HG03457 (cell line): ENCODE results near the gene COQ6.
"Not testable (repeated sequence)": the region's sequence is repeated elsewhere in the genome, so short reads cannot be mapped to it uniquely, and the experiment has no call there.

Experiments used
- ATAC-seq: cut with Tn5 transposase; IDR thresholded peaks from one replicate; pipeline ENCODE4 v1.9.1; 2021; ENCODE audit warnings: moderate number of reproducible peaks; ENCODE audit not compliant: unreplicated experiment

COQ6 gene

DNA sequence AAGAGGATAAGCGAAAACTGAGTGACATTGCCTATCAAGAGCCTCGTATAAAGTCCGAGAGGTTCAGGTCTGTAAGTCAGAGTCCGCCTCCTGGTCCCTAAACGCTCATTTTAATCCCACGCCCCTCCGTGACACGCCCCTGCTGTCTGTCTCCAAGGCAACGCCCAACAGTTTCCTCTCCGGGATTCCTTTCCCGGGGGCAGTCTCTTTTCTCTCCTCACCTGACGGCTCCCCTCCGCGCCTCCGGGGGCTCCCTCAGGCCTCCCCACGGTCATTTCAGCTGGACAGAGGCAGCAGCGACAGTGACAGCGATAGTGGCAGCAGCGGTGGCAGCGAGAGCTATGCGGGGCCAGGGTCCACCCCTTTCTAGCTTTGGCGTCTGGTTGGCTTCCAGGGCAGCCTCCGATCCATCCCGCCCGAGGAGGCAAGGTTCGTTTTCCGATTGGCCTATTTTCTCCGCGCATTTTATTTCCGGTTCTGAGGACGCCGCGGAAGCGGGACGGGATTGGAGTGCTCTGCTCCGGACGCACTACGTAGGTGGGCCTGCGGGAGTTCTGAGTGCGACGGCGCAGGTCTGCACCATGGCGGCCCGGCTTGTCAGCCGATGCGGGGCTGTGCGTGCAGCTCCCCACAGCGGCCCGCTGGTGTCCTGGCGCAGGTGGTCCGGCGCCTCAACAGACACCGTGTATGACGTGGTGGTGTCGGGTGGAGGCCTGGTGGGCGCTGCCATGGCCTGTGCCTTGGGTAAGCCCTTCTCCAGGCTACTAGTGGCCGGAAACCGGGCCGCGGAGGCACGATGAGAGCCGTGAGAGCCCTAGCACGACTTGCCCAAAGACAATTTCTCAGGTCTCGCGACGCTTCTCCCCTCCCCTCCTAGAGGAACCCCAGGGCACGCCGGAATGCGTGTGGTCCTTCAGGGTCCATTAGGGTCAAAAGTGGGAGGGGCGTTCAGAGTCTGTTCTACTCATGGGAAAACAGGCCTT lies at the start of gene COQ6, which contains the start of gene FAM161B:
TSS of gene COQ6 (plus strand) at position 551 of the 983 bp plus-strand sequence. CDS start at position 582, 31 bp downstream.
TSS of gene FAM161B (minus strand) at position 343 of the 983 bp plus-strand sequence. CDS start at position 275, 68 bp downstream.
- peak; percentile 75 for ATAC-seq

- no peak for ATAC-seq
Observed at GRCh38 chr14:73903028-73903427, 47.1 kb upstream of the COQ6 start.

GRCh38 chr14:73909681-73910080 lies 40.4 kb upstream of the COQ6 start:
- no peak for ATAC-seq

GRCh38 chr14:73913256-73913655 lies 36.8 kb upstream of the COQ6 start:
- ATAC-seq, result no peak

- no peak for ATAC-seq
Observed at GRCh38 chr14:73916324-73916723, 33.8 kb upstream of the COQ6 start.

DNA sequence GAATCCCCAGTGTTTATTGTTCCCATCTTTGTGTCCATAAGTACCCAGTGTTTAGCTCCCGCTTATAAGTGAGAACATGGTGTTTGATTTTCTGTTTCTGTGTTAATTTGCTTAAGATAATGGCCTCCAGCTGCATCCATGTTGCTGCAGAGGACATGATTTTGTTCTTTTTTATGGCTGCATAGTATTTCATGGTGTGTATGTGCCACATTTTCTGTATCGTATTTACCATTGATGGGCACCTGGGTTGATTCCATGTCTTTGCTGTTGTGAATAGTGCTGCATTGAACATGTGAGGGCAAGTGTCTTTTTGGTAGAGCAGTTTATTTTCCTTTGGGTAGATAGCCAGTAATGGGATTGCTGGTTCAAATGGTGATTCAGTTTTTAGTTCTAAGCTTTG lies 30.6 kb upstream of the COQ6 start:
- ATAC-seq, result not testable (repeated sequence)

DNA sequence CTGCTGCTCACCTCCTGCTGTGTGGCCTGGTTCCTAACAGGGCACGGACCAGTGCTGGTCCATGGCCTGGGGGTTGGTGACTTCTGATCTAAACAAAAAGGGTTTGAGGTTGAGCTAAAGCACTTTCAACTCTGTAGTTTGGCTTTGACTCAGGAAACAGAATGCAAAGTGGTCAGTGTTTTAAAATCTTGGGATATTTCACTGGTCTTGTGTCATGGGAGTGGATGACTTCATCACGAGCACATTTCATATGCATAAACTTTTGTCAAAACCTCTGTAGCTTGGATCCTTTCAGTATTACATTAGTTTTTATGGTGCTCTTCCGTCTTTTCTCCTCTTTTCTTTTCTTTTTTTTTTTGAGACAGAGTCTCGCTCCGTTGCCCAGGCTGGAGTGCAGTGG lies 25.8 kb upstream of the COQ6 start:
- no peak for ATAC-seq

- ATAC-seq, result no peak
Observed at GRCh38 chr14:73935666-73936065, 14.4 kb upstream of the COQ6 start.

- ATAC-seq, result no peak
Observed at GRCh38 chr14:73936548-73936947, 13.6 kb upstream of the COQ6 start.

DNA sequence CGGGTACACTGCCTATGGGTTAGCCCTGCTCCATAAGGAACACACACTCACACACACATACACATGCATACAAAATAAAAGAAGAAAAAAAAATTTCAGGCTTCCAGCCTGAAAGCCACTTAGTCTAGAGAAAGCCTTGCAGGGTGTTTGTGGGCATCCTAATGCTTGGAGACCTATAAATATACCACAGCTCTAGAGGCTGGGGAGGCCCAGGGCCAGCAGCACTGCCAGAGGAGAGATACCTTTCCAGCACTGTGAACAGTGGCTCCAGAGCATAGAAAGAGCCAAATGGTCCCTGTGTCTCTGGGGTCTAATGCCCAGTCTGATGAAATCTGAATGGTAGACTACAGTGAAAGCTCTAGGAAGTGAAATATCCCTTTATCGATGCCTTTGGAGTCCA lies 13.1 kb upstream of the COQ6 start:
- no peak for ATAC-seq

- no peak for ATAC-seq
Observed at GRCh38 chr14:73942180-73942579, 7.9 kb upstream of the COQ6 start.

DNA sequence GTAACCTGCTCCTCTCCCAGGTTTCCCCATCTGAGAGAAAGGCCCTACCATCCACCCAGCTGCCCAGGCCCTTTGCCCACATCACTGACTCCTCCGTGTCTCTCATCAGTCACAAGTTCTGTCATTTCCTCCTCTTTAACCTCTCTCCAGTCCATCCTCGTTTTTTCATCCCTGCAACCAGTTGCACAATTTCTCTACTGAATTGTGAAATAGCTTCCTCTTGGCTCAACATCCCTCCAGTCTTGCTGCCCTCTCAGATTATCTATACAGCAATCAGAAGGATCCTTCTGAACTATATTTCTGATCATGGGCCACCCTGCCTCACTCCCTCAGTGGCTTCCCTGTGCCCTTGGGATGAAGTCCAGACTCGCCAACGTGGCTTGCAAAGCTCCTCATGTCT lies 7.0 kb upstream of the COQ6 start:
- no peak for ATAC-seq

DNA sequence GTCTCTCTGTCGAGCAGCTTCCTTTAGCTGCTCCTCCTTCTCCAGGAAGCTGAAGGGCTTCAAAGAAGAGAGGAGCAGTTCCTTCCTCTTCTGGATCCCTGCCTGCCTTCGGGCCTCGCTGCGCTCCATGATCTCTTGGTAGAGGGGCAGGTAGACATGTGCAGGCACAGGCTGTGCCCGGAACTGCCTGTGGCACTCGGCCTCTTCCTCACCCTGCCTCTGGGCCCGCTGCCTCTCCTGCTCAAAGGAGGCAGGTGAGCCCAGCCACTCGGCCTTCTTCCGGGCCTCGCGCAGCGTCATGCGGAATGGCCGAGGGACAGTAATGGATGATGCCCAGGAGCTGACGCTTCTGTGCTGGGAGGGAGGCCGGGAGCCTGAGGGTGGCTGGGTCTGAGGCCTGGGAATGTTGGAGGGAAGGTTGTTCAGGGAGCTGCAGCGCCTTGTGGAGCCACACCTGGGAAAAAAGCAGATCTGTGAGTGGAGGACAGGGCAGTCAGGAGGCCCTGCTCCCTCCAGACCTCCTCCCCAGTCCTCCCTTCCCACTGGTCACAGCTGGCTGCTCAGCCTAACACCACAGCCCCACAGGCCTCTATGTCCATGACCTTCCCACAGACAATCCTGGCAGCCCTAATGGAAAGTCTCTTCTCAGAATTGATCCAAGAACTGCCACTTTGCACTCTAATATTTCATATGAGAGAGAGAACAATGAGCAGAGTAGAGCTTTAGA lies 5.5 kb upstream of the COQ6 start:
- no peak for ATAC-seq

DNA sequence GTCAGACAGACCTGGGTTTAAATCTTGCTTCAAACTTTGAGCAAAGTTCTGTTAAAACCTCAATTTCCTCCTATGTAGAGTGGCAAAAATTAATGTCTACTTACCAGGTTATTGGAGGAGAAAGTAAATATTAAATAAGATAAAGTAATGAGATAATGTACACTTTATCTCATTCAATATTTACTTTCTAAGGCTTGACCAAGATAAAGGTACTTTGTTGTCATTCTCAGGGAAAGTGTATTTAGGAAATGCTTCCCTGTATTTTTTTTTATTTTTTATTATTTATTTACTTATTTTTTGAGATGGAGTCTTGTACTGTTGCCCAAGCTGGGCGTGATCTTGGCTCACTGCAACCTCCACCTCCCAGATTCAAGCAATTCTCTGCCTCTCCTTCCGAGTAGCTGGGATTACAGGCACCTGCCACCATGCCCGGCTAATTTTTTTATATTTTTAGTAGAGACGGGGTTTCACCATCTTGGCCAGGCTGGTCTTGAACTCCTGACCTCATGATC lies 4.9 kb upstream of the COQ6 start:
- no peak for ATAC-seq

DNA sequence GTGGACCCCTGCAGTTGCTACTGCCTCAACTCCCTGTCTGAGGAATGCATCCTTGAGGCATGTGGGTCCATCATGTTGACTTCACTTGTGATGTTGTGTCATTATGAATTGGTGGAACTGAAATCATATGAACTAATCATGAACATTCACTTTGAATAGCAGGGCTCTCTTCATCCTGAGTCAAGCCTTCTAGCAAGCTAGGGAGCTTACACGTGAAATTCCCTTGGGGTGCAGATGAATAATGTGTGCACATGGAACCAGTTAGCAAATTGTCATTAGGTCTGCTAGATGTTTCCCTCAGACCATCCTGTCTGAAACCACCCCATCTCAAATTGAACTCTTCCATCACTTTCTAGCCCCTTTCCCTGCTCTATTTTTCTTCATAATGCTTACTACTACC lies 3.6 kb downstream of the COQ6 start:
- no peak for ATAC-seq

DNA sequence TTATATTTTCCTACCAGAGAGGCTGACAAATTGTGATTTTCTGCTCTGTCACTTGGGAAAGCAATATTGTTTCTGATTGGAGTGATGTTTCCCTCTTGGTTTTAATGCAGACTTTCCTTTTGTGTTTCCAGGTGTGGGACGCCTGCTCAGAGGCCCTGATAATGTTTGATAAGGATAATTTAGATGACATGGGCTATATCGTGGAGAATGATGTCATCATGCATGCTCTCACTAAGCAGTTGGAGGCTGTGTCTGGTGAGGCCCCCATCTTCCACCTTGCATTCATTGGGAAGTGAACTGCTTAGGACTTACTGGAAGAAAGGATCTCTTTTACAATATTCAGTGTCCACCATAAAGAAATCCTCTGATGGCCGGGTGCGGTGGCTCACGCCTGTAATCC lies 5.6 kb downstream of the COQ6 start:
- no peak for ATAC-seq

GRCh38 chr14:73958591-73958990 lies 8.5 kb downstream of the COQ6 start:
- no peak for ATAC-seq

GRCh38 chr14:73961192-73961591 lies 11.1 kb downstream of the COQ6 start:
- no peak for ATAC-seq

GRCh38 chr14:73965216-73965615 lies 15.1 kb downstream of the COQ6 start:
- ATAC-seq, result no peak

- ATAC-seq, result no peak
Observed at GRCh38 chr14:73968885-73969284, 18.8 kb downstream of the COQ6 start.

DNA sequence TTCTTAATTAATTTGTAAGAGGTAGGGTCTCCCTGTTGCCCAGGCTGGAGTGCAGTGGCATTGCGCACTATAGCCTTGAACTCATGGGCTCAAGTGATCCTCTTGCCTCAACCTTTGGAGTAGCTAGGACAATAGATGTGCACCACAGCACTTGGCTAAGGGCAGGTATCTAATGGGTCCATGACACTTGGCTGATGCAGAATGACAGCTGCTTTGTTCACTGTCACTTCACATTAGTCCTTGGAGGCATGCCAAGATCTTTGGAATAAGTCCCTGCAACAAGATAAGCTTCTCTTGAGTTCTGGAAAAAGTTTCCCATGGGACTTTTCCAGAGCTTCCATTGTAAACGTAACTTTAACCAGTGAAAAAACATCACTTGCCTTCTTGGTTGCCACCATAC lies 23.4 kb downstream of the COQ6 start:
- ATAC-seq, result no peak

DNA sequence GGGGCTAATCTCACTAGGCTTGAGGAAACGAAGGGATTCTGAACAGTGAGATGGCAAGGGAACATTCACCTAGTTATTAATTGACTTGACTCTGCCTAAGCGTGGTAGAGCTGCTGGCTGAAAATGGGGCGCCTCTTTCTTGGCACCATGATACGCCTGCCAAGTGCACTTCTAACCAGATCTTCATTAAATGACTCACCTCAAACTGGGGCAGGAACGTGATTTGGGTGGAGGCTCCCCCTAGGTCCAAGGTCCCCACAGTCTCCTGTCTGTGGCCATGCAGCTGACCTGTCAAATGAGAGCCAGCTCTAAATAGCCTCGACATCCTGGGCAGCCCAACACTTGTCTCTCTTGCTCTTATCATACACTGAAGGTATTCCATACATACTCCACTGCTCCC lies 26.0 kb downstream of the COQ6 start:
- ATAC-seq, result no peak
